ENCODE results near the gene NRXN3.

DNA sequence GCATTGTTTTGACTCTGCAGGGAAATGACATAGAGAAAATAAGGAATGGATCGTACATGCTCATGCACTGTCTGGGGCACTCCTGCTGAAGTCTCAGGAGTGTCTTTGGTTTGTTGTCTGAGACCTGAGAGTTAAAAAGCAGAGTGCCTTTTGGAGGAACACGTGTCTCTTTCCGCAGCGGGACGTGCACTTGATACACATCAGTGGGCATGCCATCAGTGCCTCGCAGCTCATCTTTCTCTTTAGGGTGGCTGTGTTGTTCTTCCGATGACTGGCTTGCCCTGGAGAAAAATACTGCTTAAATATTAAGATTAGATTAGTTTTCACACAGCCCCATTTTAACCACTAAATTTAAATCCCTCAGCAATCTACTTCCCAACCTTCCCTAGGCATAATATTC, 1205.2 kb downstream of the NRXN3 start:
- TF ChIP-seq, protein P1, sequence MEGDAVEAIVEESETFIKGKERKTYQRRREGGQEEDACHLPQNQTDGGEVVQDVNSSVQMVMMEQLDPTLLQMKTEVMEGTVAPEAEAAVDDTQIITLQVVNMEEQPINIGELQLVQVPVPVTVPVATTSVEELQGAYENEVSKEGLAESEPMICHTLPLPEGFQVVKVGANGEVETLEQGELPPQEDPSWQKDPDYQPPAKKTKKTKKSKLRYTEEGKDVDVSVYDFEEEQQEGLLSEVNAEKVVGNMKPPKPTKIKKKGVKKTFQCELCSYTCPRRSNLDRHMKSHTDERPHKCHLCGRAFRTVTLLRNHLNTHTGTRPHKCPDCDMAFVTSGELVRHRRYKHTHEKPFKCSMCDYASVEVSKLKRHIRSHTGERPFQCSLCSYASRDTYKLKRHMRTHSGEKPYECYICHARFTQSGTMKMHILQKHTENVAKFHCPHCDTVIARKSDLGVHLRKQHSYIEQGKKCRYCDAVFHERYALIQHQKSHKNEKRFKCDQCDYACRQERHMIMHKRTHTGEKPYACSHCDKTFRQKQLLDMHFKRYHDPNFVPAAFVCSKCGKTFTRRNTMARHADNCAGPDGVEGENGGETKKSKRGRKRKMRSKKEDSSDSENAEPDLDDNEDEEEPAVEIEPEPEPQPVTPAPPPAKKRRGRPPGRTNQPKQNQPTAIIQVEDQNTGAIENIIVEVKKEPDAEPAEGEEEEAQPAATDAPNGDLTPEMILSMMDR (IDR thresholded peaks at IDR 0.05; ENCODE audit: low read depth, low read length, missing input control) = no peak
- TF ChIP-seq JUND (IDR thresholded peaks at IDR 0.05) (no peak), YY1 (IDR thresholded peaks at IDR 0.05) (no peak), RAD21 (IDR thresholded peaks at IDR 0.05) (no peak), GABPA (IDR thresholded peaks at IDR 0.05 in 1 of 2, conservative IDR thresholded peaks at IDR 0.05 in 1 of 2) (no peak), RXRA (IDR thresholded peaks at IDR 0.05) (no peak), FOXA1 (IDR thresholded peaks at IDR 0.05) (no peak), SP1 (IDR thresholded peaks at IDR 0.05) (no peak), TAF1 (conservative IDR thresholded peaks at IDR 0.05) (no peak), ZBTB33 (IDR thresholded peaks at IDR 0.05) (no peak), HNF4G (IDR thresholded peaks at IDR 0.05) (no peak)
- TF ChIP-seq, protein P2, sequence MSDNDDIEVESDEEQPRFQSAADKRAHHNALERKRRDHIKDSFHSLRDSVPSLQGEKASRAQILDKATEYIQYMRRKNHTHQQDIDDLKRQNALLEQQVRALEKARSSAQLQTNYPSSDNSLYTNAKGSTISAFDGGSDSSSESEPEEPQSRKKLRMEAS (IDR thresholded peaks at IDR 0.05) = no peak
- TF ChIP-seq, protein P3, sequence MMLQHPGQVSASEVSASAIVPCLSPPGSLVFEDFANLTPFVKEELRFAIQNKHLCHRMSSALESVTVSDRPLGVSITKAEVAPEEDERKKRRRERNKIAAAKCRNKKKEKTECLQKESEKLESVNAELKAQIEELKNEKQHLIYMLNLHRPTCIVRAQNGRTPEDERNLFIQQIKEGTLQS (IDR thresholded peaks at IDR 0.05) = no peak
- TF ChIP-seq, protein P4, sequence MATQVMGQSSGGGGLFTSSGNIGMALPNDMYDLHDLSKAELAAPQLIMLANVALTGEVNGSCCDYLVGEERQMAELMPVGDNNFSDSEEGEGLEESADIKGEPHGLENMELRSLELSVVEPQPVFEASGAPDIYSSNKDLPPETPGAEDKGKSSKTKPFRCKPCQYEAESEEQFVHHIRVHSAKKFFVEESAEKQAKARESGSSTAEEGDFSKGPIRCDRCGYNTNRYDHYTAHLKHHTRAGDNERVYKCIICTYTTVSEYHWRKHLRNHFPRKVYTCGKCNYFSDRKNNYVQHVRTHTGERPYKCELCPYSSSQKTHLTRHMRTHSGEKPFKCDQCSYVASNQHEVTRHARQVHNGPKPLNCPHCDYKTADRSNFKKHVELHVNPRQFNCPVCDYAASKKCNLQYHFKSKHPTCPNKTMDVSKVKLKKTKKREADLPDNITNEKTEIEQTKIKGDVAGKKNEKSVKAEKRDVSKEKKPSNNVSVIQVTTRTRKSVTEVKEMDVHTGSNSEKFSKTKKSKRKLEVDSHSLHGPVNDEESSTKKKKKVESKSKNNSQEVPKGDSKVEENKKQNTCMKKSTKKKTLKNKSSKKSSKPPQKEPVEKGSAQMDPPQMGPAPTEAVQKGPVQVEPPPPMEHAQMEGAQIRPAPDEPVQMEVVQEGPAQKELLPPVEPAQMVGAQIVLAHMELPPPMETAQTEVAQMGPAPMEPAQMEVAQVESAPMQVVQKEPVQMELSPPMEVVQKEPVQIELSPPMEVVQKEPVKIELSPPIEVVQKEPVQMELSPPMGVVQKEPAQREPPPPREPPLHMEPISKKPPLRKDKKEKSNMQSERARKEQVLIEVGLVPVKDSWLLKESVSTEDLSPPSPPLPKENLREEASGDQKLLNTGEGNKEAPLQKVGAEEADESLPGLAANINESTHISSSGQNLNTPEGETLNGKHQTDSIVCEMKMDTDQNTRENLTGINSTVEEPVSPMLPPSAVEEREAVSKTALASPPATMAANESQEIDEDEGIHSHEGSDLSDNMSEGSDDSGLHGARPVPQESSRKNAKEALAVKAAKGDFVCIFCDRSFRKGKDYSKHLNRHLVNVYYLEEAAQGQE (IDR thresholded peaks at IDR 0.05) = no peak
